Measurements from ENCODE around the gene ELMO2.

Gene ELMO2

DNA sequence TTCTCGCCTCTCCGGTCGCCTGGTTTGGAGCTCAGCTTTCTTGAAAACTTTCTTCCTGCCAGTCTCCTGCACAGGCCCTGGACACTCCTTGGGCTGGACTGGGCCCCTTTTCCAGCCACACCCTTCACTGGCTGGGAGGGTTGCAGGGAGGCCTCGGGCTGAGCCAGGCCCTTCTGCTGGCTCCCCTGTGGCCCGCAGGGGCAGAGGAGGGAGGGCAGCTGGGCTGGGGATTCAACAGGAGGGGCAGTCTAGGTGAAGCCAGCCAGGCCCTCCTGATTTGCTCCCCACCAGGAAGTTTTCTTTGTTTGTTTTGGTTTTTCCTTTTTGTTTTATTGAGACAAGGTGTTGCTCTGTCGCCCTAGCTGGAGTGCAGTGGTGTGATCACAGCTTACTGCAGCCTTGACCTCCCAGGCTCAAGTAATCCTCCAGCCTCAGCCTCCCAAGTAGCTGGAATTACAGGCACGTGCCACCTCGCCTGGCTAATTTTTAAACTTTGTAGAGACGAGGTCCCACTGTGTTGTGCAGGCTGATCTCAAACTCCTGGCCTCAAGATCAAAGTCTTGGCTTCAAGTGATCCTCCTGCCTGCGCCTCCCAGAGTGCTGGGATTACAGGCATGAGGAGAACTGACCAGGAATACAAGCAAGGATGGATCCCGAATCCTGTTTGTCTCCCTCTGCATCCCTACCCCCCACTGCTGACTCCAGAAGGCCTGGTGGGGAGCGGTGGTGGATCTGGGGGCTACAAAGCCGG lies 74.6 kb downstream of the ELMO2 start:
- Histone ChIP-seq H2BK120ac (ENCODE audit: low read depth, low read length) (no peak overlapping the region), H4K8ac (ENCODE audit: low read length) (no peak overlapping the region), H3K4ac (ENCODE audit: low read depth in 1 of 2, low read length in 2 of 2) (no peak overlapping the region), H3K23ac (ENCODE audit: low read length in 2 of 2) (no peak overlapping the region), H3K36me3 (ENCODE audit: control insufficient read depth in 1 of 2, insufficient read depth in 2 of 2, low read depth in 1 of 2, low read length in 2 of 2) (no peaks in the 10 kb centered on the region), H3K4me3 (ENCODE audit: insufficient read depth in 1 of 2, low read depth in 1 of 2, low read length in 2 of 2) (no peak overlapping the region), H3K14ac (ENCODE audit: low read length in 2 of 2) (no peak overlapping the region), H3K18ac (ENCODE audit: low read depth in 1 of 2, low read length in 2 of 2) (no peak overlapping the region), H2BK15ac (ENCODE audit: low read depth, poor library complexity, severe bottlenecking) (no peak overlapping the region), H2BK5ac (ENCODE audit: low read depth, low read length, poor library complexity, severe bottlenecking) (no peak overlapping the region), H3K9ac (ENCODE audit: low read length) (no peak overlapping the region), H3K79me1 (replicated peaks; ENCODE audit: low read length, poor library complexity, severe bottlenecking) (no peaks in the 10 kb centered on the region), H3K4me2 (ENCODE audit: low read length, poor library complexity, severe bottlenecking) (no peak overlapping the region), H4K91ac (ENCODE audit: low read length) (no peak overlapping the region), H2BK12ac (ENCODE audit: low read length in 2 of 2) (no peak overlapping the region), H3K9me3 (ENCODE audit: control insufficient read depth, low read length) (no peaks in the 10 kb centered on the region), H3K4me1 (ENCODE audit: control insufficient read depth, insufficient read depth, low read depth, low read length) (peaks cover 4% of the 10 kb centered on the region), H3K27ac (ENCODE audit: low read length, poor library complexity, severe bottlenecking) (no peak overlapping the region), H2AFZ (ENCODE audit: low read depth, low read length) (no peak overlapping the region), H2AK5ac (ENCODE audit: low read length, severe bottlenecking) (no peak overlapping the region), H3K27me3 (ENCODE audit: control insufficient read depth in 1 of 2, insufficient read depth in 1 of 2, low read length in 2 of 2) (peaks cover 68 to 91% of the 10 kb centered on the region in 2 experiments)
- WGBS, result 78% methylated on average over 11 of the region's 13 CpGs
- DNase-seq, result no peak

DNA sequence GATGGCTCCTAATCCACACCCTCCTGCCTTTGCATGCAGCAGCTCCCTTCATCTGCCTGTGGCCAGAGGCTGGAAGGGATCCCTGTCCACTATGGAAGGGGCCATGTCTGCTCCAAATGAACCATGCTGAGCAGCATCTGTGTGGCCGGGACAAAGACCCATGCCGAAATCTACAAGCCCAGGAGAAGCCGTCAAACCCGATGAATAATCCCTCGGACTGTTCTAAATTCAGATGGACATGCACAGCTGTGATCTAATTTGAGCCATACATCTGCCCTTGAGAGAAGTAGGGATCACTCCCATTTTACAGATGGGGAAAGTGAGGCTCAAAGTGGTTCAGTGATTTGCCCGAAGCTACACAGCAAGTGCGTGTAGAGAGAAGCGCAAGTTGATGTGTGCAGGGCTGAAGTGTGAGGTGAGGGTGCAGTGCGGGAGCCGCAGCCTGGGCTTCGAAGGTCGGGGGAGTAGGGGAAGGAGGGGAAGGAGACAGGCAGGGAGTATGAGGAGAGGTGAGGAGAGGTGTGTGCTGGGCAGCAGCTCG lies 75.5 kb downstream of the ELMO2 start:
- H3K23ac ChIP-seq (ENCODE audit: low read length in 2 of 2), result no peak overlapping the region
- no peaks in the 10 kb centered on the region for H3K79me1 ChIP-seq (replicated peaks; ENCODE audit: low read length, poor library complexity, severe bottlenecking)
- H3K18ac ChIP-seq (ENCODE audit: low read depth in 1 of 2, low read length in 2 of 2), result no peak overlapping the region
- H3K27me3 ChIP-seq (ENCODE audit: control insufficient read depth in 1 of 2, insufficient read depth in 1 of 2, low read length in 2 of 2), result peaks cover 69 to 91% of the 10 kb centered on the region in 2 experiments
- H3K9ac ChIP-seq (ENCODE audit: low read length), result no peak overlapping the region
- 91% methylated on average over 13 of the region's 13 CpGs for WGBS
- H3K36me3 ChIP-seq (ENCODE audit: control insufficient read depth in 1 of 2, insufficient read depth in 2 of 2, low read depth in 1 of 2, low read length in 2 of 2), result no peaks in the 10 kb centered on the region
- no peak overlapping the region for H2BK15ac ChIP-seq (ENCODE audit: low read depth, poor library complexity, severe bottlenecking)
- no peak overlapping the region for H4K8ac ChIP-seq (ENCODE audit: low read length)
- H2BK120ac ChIP-seq (ENCODE audit: low read depth, low read length), result no peak overlapping the region
- H3K4me1 ChIP-seq (ENCODE audit: control insufficient read depth, insufficient read depth, low read depth, low read length), result peaks cover 4% of the 10 kb centered on the region
- H2BK5ac ChIP-seq (ENCODE audit: low read depth, low read length, poor library complexity, severe bottlenecking), result no peak overlapping the region
- H3K9me3 ChIP-seq (ENCODE audit: control insufficient read depth, low read length), result no peaks in the 10 kb centered on the region
- no peak overlapping the region for H4K91ac ChIP-seq (ENCODE audit: low read length)
- no peak overlapping the region for H3K4me3 ChIP-seq (ENCODE audit: insufficient read depth in 1 of 2, low read depth in 1 of 2, low read length in 2 of 2)
- H2AK5ac ChIP-seq (ENCODE audit: low read length, severe bottlenecking), result no peak overlapping the region
- no peak overlapping the region for H3K27ac ChIP-seq (ENCODE audit: low read length, poor library complexity, severe bottlenecking)
- no peak overlapping the region for H2AFZ ChIP-seq (ENCODE audit: low read depth, low read length)
- no peak overlapping the region for H3K4me2 ChIP-seq (ENCODE audit: low read length, poor library complexity, severe bottlenecking)
- no peak overlapping the region for H3K4ac ChIP-seq (ENCODE audit: low read depth in 1 of 2, low read length in 2 of 2)
- H2BK12ac ChIP-seq (ENCODE audit: low read length in 2 of 2), result no peak overlapping the region
- DNase-seq, result no peak
- H3K14ac ChIP-seq (ENCODE audit: low read length in 2 of 2), result no peak overlapping the region

DNA sequence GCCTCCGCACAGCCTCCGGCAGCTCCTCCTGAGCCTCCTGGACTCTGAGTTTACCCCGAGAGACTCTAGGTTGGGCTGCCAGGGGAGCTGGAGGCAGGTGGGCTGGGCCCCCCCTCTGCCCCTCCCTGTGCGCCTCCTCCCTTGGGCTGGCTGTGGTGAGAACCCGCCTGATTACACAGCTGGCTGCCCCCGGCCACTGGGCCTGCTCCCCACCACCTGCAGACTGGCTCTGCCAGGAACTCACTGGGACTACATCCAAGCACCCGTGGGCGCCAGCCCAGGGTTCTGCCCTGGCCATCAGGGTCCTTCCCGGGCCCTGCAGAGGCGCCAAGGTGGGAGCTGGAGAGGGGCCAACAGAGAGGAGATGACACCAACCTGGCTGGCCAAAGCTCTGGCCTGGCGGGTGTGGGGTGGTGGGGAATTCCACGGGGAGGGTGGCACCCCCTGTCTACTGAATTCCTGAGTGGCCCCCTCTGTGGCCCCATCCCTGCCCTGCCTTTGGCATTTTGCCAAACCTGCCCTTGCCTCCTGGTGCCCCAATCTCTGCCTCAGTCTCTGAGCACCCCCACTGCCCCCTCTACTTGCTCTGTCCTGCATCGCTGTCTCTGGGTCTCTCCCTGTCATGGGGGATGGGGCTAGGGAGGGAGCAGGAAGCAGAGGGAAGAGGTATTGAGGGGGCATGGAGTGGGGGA lies 76.2 kb downstream of the ELMO2 start:
- no peak overlapping the region for H3K4me2 ChIP-seq (ENCODE audit: low read length, poor library complexity, severe bottlenecking)
- no peak overlapping the region for H3K18ac ChIP-seq (ENCODE audit: low read depth in 1 of 2, low read length in 2 of 2)
- H3K4me3 ChIP-seq (ENCODE audit: insufficient read depth in 1 of 2, low read depth in 1 of 2, low read length in 2 of 2), result no peak overlapping the region
- no peak overlapping the region for H4K8ac ChIP-seq (ENCODE audit: low read length)
- H3K4me1 ChIP-seq (ENCODE audit: control insufficient read depth, insufficient read depth, low read depth, low read length), result peaks cover 4% of the 10 kb centered on the region
- no peak overlapping the region for H2AK5ac ChIP-seq (ENCODE audit: low read length, severe bottlenecking)
- no peak overlapping the region for H3K23ac ChIP-seq (ENCODE audit: low read length in 2 of 2)
- no peak overlapping the region for H2BK5ac ChIP-seq (ENCODE audit: low read depth, low read length, poor library complexity, severe bottlenecking)
- no peak overlapping the region for H3K4ac ChIP-seq (ENCODE audit: low read depth in 1 of 2, low read length in 2 of 2)
- H3K27ac ChIP-seq (ENCODE audit: low read length, poor library complexity, severe bottlenecking), result no peak overlapping the region
- peaks cover 75 to 92% of the 10 kb centered on the region in 2 experiments for H3K27me3 ChIP-seq (ENCODE audit: control insufficient read depth in 1 of 2, insufficient read depth in 1 of 2, low read length in 2 of 2)
- no peak overlapping the region for H2BK12ac ChIP-seq (ENCODE audit: low read length in 2 of 2)
- H3K14ac ChIP-seq (ENCODE audit: low read length in 2 of 2), result no peak overlapping the region
- H3K79me1 ChIP-seq (replicated peaks; ENCODE audit: low read length, poor library complexity, severe bottlenecking), result no peaks in the 10 kb centered on the region
- WGBS, result 84% methylated on average over 12 of the region's 13 CpGs
- H4K91ac ChIP-seq (ENCODE audit: low read length), result no peak overlapping the region
- no peak overlapping the region for H2BK15ac ChIP-seq (ENCODE audit: low read depth, poor library complexity, severe bottlenecking)
- H3K9ac ChIP-seq (ENCODE audit: low read length), result no peak overlapping the region
- H3K9me3 ChIP-seq (ENCODE audit: control insufficient read depth, low read length), result no peaks in the 10 kb centered on the region
- DNase-seq, result no peak
- H2BK120ac ChIP-seq (ENCODE audit: low read depth, low read length), result no peak overlapping the region
- no peaks in the 10 kb centered on the region for H3K36me3 ChIP-seq (ENCODE audit: control insufficient read depth in 1 of 2, insufficient read depth in 2 of 2, low read depth in 1 of 2, low read length in 2 of 2)
- no peak overlapping the region for H2AFZ ChIP-seq (ENCODE audit: low read depth, low read length)

DNA sequence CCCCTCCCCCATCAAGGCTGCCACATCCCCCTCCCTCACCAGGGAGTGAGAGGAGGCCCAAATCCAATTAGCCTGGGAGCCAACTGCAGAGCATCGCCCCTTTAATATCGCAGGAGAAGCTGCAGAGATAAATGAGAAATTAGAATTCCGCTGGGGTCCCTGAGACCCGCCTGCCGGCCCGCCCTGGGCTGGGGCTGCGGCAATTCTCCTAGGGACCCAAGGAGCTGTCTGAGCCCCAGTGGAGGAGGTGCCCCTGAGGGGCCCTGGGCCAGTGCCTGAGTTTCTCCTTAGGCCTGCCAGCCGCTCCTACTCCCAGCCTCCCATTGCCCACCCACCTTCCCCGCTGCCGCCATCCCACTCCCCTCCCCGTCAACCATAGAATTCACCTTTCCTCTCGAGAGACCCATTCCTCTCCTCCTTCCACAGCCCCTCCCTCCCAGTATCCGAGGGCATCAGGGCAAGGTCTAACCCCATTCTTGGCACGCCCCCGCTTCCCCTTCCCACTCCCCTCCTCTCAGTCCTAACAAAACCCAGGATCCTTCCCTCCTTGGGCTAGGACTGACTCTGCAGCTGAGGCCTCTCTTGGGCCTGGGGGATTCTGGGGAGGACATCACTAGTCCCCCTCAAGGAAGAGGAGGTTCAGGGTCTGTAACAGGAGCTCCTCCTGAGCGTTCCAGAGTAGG lies 78.1 kb downstream of the ELMO2 start:
- Histone ChIP-seq H3K36me3 (ENCODE audit: control insufficient read depth in 1 of 2, insufficient read depth in 2 of 2, low read depth in 1 of 2, low read length in 2 of 2) (no peaks in the 10 kb centered on the region), H2AFZ (ENCODE audit: low read depth, low read length) (no peak overlapping the region), H3K79me1 (replicated peaks; ENCODE audit: low read length, poor library complexity, severe bottlenecking) (no peaks in the 10 kb centered on the region), H2BK15ac (ENCODE audit: low read depth, poor library complexity, severe bottlenecking) (no peak overlapping the region), H3K14ac (ENCODE audit: low read length in 2 of 2) (no peak overlapping the region), H3K4me1 (ENCODE audit: control insufficient read depth, insufficient read depth, low read depth, low read length) (peaks cover 4% of the 10 kb centered on the region), H3K27me3 (ENCODE audit: control insufficient read depth in 1 of 2, insufficient read depth in 1 of 2, low read length in 2 of 2) (peaks cover 67 to 92% of the 10 kb centered on the region in 2 experiments), H2BK5ac (ENCODE audit: low read depth, low read length, poor library complexity, severe bottlenecking) (no peak overlapping the region), H2BK12ac (ENCODE audit: low read length in 2 of 2) (no peak overlapping the region), H3K4ac (ENCODE audit: low read depth in 1 of 2, low read length in 2 of 2) (no peak overlapping the region), H3K18ac (ENCODE audit: low read depth in 1 of 2, low read length in 2 of 2) (no peak overlapping the region), H2BK120ac (ENCODE audit: low read depth, low read length) (no peak overlapping the region), H2AK5ac (ENCODE audit: low read length, severe bottlenecking) (no peak overlapping the region), H3K4me3 (ENCODE audit: insufficient read depth in 1 of 2, low read depth in 1 of 2, low read length in 2 of 2) (no peak overlapping the region), H3K27ac (ENCODE audit: low read length, poor library complexity, severe bottlenecking) (no peak overlapping the region), H4K91ac (ENCODE audit: low read length) (no peak overlapping the region), H4K8ac (ENCODE audit: low read length) (no peak overlapping the region), H3K23ac (ENCODE audit: low read length in 2 of 2) (no peak overlapping the region), H3K4me2 (ENCODE audit: low read length, poor library complexity, severe bottlenecking) (no peak overlapping the region), H3K9ac (ENCODE audit: low read length) (no peak overlapping the region), H3K9me3 (ENCODE audit: control insufficient read depth, low read length) (no peaks in the 10 kb centered on the region)
- WGBS, result 55% methylated on average over 16 of the region's 16 CpGs
- no peak for DNase-seq
